ENCODE results near the gene CARMIL3. TPM values are rescaled to one million over a fixed set of nuclear protein-coding genes. Genes with fewer than 3 reads are reported as not detected.

CARMIL3 gene
- total and polyA plus RNA-seq, 2 of the 8 experiments (the other 6 are each of a cell fraction or from before 2014, with no cell fraction given), result 6.0 to 9.0 TPM

DNA sequence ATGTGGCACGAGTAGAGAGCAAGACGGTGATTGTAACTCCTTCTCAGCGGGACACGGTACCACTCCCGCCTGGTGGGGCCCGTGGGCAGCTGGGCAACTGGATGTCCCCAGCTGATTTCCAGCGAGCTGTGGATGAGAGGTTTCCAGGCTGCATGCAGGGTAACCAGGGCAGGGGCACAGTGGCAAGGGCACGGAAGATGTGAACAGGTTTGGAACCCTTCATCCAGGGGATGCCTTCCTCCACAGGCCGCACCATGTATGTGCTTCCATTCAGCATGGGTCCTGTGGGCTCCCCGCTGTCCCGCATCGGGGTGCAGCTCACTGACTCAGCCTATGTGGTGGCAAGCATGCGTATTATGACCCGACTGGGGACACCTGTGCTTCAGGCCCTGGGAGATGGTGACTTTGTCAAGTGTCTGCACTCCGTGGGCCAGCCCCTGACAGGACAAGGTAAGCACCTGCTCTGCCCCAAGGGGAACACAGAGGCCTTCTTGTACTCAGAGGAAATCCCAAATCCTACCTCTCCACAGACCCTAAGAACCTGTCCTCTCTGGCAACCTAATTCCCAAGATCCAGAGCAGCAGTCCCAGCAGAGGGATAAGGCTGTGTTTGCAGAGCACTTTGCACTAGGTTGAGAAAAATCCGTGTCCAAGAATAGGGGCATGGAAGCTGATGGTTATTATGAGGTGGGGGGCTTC, 46.6 kb downstream of the CARMIL3 start (continued):
- TF ChIP-seq SIN3A (conservative IDR thresholded peaks at IDR 0.05 in 1 of 2, IDR thresholded peaks at IDR 0.05 in 1 of 2; ENCODE audit: low read depth in 1 of 2, low read length in 2 of 2), result no peak
- no peak for TF ChIP-seq FOSL1 (IDR thresholded peaks at IDR 0.05; ENCODE audit: insufficient read depth, low read depth, low read length)

All from H1 (cell line).